Measurements from ENCODE around the gene HOXA3.

Gene HOXA3

DNA sequence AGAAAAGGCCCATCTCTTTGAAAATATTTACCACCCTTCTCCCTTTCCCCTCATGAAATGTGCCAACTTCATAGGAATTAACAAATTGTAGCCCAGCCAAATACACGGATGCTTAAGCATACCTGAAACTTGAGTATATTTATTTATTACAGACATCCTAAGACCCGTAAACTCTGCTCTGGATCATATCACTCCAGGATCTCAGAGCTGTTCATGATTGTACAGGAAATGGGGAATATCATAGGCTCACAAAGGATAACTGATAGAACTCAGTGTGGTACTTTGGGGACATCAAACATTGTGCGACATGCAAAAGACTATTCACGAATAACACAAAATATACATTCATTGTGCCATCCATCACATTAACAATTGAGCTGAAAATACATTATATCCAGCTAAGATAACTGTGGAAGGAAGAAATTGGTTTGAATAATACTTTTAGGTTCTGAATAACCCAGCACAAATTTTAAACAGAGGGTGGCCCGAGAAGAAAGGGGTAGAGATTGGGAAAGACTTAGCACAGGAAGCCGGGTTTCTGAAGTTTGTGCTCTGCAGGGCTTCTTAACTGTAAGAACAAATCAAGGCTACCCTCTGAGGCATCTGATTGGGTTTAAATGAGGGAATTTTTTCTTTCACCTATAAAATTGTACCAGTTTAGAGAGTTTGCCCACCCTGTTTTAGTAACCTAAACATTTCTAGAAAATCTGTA lies 59.0 kb downstream of the HOXA3 start:
- in situ Hi-C loops (cut with MboI; ENCODE audit: low pct_unique_long_range_greater_than_20kb, low sequenced_read_pairs, unreplicated experiment): no loop called here
- DNase-seq (ENCODE audit: low spot score): no peak
- TF ChIP-seq, protein P1, sequence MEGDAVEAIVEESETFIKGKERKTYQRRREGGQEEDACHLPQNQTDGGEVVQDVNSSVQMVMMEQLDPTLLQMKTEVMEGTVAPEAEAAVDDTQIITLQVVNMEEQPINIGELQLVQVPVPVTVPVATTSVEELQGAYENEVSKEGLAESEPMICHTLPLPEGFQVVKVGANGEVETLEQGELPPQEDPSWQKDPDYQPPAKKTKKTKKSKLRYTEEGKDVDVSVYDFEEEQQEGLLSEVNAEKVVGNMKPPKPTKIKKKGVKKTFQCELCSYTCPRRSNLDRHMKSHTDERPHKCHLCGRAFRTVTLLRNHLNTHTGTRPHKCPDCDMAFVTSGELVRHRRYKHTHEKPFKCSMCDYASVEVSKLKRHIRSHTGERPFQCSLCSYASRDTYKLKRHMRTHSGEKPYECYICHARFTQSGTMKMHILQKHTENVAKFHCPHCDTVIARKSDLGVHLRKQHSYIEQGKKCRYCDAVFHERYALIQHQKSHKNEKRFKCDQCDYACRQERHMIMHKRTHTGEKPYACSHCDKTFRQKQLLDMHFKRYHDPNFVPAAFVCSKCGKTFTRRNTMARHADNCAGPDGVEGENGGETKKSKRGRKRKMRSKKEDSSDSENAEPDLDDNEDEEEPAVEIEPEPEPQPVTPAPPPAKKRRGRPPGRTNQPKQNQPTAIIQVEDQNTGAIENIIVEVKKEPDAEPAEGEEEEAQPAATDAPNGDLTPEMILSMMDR (IDR thresholded peaks at IDR 0.05; ENCODE audit: extremely low read depth, insufficient read depth, missing control alignments): no peak

DNA sequence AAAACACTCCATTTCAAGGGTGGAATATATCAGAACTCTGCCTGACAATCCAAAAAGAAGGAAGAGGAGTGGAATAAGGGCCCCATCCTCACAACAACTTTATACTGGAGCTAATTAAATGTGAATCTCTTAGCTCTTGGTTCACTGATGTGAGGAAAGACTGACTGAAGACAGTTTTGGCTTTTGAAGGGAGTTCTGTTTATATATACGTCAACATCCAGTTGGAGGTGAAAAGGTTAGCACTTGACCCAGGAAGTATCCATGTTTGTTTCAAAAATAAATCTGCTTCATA lies 59.6 kb downstream of the HOXA3 start:
- in situ Hi-C loops (cut with MboI; ENCODE audit: low pct_unique_long_range_greater_than_20kb, low sequenced_read_pairs, unreplicated experiment): no loop called here
- TF ChIP-seq, protein P1 (IDR thresholded peaks at IDR 0.05; ENCODE audit: extremely low read depth, insufficient read depth, missing control alignments): no peak

DNA sequence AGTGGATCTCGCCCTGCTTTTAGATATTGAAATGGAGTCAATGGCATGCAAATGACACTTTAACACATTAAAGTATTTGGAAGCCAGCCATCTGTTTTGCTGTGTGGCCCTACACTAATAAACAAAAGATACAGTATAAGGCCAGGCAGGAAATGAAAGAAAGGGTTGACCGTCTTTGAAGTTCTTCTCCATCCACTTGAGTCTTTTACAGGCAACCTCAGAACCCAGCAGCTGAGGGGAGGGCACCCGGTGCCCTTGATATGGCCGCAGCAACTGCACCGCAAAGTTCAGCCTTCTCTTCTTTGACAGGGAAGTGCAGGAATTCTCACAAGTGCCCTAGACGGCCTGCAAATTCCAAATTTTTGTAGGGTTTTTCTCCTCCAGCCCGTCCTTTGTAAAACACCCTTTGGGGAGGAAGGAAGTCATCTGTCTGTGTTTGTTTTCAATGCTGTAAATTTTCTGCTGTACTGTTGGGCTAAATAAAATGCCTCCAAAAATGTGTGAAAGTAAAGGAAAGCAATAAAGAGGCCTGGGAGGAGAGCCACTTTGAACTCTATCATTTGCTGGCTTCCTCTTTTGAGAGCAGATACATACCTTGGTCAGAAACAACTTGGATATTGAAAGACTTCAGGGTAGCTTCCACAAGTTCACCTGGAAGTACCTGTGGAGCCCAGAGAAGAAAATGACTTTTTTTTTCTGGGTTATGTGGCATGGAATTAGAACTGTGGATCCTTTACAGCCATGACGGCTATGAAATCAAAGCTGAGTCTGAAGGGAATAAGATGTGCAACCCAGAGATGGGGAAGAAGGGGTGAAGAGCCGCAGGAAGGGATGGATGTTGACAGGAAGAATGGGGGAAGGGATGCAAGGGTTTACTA lies 60.2 kb downstream of the HOXA3 start:
- no peak for DNase-seq (ENCODE audit: low spot score)
- in situ Hi-C loops (cut with MboI; ENCODE audit: low pct_unique_long_range_greater_than_20kb, low sequenced_read_pairs, unreplicated experiment): no loop called here
- TF ChIP-seq, protein P1 (IDR thresholded peaks at IDR 0.05; ENCODE audit: extremely low read depth, insufficient read depth, missing control alignments): no peak

More for the DNA sequence above, 59.6 kb downstream of the HOXA3 start:
- no peak for DNase-seq (ENCODE audit: low spot score)

DNA sequence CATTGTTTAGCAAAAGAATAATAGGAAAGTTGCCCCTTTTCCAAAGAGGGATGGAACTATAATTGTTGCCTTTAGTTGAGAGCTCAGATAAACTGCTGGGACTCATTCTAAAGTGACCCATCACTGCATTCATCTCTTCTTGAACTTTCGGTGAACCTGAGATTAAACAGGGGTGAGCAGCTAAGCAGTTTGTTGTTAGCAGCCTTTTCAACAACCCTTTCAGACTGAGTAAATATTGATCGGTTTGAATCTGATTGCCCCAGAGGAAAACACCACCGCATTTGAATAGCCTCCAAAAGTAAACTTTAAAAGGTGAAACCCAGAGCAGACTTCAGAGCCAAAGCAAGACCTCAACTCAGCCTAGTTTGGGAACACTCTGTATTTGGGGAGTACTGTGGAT lies 61.3 kb downstream of the HOXA3 start:
- in situ Hi-C loops (cut with MboI; ENCODE audit: low pct_unique_long_range_greater_than_20kb, low sequenced_read_pairs, unreplicated experiment): no loop called here
- TF ChIP-seq, protein P1 (IDR thresholded peaks at IDR 0.05; ENCODE audit: extremely low read depth, insufficient read depth, missing control alignments): no peak
- no peak for DNase-seq (ENCODE audit: low spot score)

DNA sequence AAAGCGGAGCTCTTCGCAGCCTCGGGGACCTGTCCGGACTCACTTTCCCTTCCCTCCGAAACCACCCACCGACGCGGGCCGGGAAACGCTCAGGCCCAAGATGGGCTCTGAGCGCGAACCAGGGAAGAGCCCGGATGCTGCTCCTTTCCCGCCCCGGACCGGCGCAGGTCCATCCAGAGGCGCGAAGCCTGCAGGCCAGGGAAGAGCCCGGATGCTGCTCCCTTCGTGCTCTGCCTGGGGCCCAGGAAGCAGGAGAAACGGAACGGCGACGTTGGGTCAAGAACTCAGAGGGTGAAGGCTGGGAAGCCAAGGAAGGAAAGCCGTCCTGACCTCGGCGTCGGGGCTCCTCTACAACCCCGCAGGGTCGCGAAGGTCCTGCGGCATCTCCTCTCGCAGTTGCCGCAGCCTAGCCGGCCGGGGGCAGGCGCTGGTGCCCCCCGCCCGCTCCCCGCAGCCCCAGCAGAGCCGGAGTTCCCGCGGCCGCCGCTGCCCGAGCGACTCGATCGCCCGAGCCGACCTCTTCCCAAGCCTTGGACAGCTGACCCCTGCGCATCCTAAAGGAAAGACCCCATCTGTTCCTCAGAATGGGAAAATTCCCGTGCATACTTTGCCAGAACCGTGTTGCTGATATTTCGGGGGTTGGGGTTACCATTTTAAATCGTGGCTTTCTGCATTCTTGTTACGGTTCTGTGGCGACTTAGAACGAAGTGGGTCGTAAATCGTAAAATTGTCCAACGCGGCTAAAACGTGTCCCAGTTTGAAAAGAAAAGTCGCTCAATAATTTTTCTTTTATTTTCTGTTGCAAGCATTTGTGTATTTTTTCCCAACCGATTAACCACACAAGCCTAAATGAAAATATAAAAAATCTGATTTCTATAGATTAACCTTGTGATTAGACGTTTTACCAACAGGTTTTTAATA lies 64.1 kb downstream of the HOXA3 start:
- no peak for DNase-seq (ENCODE audit: low spot score)
- in situ Hi-C loops (cut with MboI; ENCODE audit: low pct_unique_long_range_greater_than_20kb, low sequenced_read_pairs, unreplicated experiment): no loop called here
- TF ChIP-seq, protein P1 (IDR thresholded peaks at IDR 0.05; ENCODE audit: extremely low read depth, insufficient read depth, missing control alignments): no peak

DNA sequence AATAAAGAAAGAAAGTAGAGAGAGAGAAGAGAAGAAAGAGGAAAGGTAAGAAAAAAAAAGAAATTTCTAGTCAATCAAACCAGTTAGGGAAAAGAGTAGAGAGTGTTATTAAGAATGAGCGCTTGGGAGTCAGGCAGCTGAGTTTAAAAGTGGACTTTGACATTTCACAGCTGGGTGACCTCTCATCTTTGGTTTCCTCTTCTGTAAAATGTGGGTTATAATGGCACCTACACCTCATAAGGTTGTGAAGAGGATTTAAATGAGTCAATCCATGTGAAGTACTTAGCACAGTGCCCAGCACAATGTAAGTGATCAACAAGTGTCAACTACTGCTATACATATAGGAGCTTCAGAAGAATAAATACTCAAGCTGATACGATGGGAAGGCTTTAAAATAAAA lies 68.7 kb downstream of the HOXA3 start:
- in situ Hi-C loops (cut with MboI; ENCODE audit: low pct_unique_long_range_greater_than_20kb, low sequenced_read_pairs, unreplicated experiment): no loop called here
- TF ChIP-seq, protein P1 (IDR thresholded peaks at IDR 0.05; ENCODE audit: extremely low read depth, insufficient read depth, missing control alignments): no peak
- no peak for DNase-seq (ENCODE audit: low spot score)
